ENCODE data around the gene SLC6A18.

Gene SLC6A18

DNA sequence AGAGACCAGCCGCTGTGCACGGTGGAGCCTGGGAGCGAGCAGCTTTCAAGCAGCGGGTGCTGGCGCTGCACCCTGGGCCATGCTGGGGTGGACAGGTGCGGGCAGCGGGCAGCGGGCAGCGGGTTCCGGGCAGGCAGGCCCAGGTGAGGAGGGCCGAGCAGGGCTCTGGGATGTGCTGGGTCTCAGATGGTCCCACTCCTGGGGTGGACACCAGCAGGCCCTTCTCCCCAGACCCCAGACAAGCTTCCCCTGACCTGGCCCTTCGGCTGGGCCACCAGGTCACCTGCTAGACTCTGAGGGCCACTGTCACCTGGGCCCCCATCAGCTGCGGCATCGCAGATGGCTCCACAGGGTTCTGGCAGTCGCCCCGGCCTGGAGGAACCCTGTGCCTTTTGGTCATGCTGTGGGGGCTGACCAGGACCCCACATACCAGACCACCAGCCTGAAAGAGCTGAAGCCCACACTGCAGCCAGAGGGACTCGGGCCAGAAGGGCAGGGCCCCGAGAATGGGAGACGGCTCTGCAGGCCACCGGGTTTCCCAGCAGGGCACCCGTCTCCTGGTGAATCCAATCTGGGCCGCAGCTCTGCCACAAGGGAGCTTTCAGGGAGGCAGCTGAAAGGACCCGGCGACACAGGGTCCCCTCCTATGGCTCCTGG is 21.7 kb upstream of the SLC6A18 start:
- DNase-seq (ENCODE audit: low read depth in 1 of 2, low spot score in 1 of 2) = no peak

DNA sequence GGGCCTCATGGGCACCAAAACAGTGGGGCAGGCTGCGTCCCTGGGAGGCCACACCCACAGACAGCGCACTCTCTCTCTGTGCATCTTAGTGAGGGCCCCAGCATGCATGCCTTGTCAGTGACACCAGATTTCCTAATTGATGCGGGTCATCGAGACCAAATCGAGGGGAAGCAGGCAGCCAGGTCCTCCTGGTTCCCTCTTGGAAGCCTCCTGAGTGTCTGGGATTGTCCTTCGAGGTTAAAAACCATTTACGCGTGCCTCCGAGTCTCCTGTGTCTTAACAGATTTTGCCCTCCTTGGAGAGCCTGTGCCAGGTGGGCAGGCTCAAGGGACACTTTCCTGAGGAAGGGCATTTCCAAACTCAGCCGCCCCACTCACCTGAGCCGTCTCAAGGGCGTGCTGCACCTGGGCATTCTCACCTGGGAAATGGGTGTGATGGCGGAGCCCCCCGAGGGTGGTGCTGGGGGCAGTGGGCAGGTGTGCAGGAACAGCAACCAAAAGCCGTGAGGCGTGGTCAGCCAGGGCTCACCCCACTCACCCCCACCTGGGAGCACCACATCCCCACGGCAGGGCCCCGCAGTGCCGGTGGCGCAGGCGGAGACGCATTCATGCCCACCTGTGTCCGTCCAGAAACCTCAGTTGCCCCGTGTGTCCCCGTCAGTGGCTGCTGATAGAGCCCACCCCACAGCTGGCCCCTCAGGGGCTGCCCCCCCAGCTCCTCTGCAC is 21.1 kb upstream of the SLC6A18 start:
- no peak for DNase-seq (ENCODE audit: low read depth in 1 of 2, low spot score in 1 of 2)

DNA sequence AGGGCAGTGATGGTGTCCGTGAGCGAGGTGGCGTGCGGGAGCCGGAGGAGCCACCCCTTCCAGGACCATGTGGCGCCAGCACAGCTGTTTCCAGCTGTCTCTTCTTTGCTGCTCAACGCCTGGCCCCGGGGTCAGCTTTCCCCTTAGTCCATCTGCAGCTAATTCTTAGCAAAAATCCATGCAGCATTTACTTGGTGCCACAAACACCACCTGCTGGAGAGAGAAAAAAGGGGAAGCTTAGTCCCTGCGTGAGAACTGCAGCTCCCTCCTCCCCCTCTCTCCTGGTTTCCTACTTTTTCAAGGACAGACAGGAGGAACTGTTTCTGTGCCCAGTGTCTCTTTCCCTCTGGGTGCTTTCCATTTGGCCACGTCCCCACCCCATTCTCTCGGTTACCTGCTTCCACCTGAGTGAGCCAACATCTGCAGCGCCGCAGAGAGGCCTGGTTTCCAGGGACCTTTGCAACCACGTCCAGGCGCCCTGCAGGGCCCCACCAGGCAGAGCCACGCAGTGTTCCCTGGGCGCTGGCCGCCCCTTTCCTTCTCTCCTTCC is 20.4 kb upstream of the SLC6A18 start:
- no peak for DNase-seq (ENCODE audit: low read depth in 1 of 2, low spot score in 1 of 2)

DNA sequence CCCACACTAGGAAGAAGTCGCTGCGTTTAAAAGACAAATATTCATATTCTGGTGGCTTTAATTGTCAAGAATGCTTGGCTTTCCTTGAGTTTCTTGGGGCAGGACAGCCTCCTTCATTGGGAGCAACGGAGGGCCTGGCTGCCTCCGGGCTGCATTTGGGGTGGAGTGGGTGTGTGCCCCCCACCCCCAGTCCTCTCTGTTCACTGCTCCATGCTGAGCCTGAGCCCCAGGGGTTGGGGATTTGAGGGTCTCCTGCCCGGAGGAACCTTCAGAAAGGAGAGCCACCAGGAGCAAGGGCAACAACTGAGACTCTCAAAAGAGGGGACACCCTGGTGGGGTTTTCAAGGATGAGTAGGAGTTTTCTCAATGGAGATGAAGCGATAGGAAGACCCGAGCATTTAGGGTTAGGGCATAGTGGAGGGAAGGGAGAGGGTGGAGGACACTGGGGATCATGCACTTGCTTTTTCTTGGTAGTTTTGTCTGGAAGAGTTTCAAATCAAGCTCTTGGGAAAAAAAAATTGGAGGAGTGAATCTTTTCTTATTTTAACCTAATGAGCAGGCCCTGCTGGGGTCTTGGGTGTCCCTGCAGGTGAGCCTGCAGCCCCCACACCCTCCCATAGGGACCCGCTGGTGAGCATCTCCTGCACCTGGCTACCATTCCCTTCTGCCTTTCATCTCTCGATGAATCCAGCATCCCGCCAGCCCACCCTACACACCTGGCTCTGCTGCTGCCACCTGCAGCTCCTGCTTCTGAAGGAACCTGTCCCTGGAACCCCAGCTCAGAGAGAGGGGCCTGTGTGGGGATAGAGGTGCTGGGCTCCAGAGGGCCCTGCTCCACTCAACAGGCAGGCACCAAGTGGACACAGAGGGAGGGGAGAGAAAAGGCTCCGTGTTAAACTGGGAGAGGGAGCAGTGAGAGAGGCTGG is 19.7 kb upstream of the SLC6A18 start:
- no peak for DNase-seq (ENCODE audit: low read depth in 1 of 2, low spot score in 1 of 2)

DNA sequence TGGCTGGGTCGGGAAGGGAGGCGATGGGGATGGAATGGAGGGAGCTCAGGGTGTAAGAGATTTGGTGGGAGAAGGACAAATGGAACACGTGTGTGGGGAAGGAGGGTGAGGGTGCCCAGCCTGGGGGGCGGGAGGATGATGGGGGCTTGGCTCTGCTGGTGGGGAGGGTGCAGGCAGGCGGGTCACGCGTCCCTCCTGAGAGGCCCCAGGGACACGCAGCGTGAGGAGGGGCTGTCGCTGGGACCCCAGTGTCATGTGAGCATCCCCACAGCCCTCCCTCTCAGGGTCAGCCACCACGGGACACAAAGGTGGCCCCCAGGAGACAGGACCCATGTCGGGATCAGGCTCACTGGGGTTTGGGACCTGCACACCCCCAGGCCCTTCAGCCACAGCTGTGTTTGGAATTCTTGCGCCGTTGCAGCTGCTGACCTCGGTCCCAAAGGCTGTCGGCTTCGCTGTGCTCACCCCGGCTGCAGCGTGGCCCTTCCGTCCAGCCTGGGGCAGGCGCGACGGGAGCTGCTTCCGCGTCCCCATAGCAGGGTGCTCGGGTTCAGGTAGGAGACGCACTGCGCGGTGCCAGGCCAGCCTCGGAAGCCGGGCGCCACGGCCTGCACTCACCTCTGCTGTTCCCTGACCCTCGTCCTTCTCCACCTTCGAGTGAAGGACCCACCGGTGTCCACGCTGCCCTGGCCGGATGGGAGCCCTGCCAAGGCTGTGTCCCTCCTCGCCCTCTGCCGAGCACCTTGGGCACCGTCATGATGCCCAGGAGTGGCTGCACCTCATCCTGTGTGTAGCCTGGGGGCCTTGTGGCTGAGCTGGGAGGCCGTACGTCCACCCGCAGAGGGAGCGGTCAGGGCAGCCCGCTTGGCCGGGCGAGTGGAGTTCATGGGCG is 18.4 kb upstream of the SLC6A18 start:
- DNase-seq (ENCODE audit: low read depth in 1 of 2, low spot score in 1 of 2) = no peak

DNA sequence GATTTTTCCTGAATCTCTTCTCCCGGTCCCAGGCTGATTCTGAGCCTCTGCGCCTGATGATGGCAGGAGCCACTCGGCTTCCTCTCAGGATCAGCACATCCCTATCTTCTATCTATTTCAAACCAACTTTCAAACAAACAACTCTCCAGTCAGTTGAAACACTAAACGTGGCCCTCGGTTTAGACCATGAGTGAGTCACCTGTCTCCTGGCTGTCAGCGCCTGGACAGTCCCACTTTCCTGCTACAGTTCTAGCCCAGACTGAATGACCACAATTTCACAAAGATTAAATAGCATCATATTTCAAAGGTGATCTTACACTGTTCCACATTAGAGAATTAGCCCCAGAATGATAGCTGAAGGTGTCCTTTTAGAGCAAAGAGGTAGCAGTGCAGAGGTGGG is 17.6 kb upstream of the SLC6A18 start:
- DNase-seq (ENCODE audit: low read depth in 1 of 2, low spot score in 1 of 2) = no peak

DNA sequence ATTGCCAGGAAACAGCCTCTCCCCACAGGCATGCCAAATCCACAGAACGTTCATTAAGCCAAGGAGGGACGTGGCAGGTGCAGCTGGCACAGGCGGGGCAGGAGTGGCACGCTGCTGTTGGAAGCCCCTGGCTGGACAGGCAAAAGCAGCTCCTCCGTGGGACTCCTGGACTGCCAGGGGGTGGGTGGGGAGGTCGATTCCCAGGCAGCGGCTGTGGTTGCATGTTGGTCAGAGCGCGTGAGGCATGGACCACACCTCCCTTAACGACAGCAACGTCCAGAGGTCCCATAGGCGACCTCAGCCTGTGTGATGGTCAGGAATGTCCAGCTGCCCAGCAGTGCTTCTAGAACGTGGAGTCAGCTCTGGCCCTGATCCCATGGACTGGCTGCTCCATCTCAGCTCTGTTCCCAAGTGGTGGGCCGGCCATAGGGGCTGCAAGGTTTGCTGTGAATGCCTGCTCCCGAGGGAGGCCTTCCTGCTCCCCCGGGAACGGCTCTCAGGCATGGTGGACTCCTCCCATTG is 16.9 kb upstream of the SLC6A18 start:
- no peak for DNase-seq (ENCODE audit: low read depth in 1 of 2, low spot score in 1 of 2)

DNA sequence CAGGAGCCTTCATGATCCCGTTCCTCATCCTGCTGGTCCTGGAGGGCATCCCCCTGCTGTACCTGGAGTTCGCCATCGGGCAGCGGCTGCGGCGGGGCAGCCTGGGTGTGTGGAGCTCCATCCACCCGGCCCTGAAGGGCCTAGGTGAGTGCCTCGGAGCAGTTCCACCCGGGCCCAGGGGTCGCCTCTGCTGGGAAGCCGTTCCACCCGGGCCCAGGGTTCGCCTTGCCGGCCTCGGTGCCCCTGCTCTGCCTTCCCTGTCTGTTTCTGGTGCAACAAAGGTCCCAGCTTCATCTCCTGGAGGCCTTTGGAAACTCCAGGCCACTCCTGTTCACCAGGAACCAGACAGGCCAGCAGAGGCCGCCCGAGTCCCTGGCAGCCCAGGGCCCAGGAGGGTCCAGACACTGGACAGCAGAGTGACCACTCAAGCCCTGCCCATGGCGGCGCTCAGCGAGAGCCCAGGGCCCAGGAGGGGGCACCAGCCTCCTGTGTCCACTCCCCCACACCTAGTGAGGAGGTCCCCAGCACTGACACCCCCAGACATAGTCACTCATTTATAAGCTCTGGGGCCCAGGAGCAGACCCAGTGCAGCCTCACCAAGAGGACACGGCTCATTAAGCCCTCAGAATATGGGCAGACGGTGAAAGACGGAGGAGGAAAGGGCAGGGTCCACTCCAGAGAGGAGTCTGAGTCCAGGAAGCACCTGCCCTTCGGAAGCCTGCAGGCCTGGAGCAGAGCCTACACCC is 16.3 kb upstream of the SLC6A18 start:
- no peak for DNase-seq (ENCODE audit: low read depth in 1 of 2, low spot score in 1 of 2)

DNA sequence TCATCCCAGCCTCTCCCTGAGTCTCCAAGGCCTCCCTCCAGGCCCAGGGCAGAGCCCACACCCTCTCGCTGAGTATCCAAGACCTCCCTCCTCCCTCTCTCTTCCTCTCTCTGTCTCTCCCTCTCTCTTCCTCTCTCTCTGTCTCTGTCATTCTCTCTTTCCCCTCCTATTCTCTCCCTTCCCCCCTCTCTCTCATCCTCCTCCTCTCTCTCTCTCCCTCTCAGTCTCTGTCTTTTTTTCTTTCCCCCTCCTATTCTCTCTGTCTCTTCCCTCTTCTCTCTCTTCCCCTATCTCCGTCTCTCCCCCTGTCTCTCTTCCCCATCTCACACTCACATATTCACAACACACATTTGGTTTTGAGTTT is 15.7 kb upstream of the SLC6A18 start:
- no peak for DNase-seq (ENCODE audit: low read depth in 1 of 2, low spot score in 1 of 2)

DNA sequence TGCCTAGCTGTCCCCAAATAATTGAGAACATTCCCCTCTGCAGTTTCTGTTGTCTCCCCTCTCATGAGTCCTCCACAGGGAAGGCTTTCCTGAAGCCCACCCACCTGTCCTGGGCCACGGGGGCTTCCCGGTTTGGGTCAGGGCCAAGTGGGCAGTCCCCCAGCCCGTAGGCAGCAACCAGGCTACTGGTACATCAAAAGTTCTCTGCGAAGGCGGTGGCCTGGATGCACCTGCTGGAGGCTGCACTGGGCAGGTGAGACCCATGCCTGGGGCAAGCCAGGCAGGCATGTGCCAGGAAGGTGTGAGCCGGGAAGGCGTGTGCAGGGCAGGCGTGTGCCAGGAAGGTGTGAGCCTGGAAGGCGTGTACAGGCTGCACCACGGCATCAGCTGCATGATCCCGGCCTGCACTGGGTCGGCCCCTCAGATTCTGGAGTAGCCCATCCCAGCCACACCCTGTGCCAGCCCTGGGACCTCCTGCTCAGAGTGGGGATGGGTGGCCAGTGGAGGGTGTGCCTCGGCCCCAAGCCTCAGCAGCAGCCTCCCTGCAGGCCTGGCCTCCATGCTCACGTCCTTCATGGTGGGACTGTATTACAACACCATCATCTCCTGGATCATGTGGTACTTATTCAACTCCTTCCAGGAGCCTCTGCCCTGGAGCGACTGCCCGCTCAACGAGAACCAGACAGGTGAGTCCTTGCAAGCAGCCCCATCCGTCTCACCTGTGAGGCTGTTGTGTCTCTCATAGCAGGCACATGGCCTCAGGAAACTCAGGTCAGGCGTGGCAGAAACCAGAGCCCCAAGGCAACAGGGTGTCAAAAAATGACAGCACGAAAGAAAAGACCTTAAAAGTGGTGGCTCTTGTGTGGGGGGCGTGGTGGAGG is 15.0 kb upstream of the SLC6A18 start:
- no peak for DNase-seq (ENCODE audit: low read depth in 1 of 2, low spot score in 1 of 2)

DNA sequence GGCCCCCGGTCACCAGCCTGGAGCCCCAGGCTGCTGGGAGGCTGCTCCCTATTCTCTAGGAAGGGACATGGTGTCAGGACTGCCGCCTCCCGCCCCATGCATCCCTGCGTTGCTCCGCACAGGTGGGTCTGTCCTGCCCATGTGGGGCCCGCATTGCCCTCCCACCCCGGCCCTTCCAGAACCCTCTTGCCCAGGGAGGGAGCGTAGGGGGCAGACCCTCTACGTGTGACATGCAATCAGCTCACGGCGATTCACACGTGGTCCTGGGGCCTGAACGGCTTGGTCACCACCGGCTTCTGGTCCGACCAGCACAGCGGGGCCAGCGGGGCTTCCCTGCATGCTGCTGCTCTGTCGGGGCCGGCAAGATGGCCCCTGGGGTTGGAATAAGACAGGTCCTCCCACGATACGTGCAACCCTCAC is 14.3 kb upstream of the SLC6A18 start:
- no peak for DNase-seq (ENCODE audit: low read depth in 1 of 2, low spot score in 1 of 2)

DNA sequence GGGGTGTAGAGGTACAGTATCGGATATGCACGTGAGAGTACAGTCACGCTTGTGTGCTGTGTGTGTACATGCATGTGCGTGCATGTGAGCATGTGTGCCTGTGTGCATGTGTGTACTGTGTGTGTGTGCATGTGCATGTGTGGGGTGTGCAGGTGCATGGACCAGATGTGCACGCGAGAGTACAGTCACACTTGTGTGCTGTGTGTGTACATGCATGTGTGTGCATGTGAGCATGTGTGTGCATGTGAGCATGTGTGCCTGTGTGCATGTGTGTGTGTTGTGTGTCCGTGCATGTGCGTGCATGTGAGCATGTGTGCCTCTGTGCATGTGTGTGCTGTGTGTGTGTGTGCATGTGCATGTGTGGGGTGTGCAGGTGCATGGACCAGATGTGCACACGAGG is 13.5 kb upstream of the SLC6A18 start:
- DNase-seq (ENCODE audit: low read depth in 1 of 2, low spot score in 1 of 2) = no peak

DNA sequence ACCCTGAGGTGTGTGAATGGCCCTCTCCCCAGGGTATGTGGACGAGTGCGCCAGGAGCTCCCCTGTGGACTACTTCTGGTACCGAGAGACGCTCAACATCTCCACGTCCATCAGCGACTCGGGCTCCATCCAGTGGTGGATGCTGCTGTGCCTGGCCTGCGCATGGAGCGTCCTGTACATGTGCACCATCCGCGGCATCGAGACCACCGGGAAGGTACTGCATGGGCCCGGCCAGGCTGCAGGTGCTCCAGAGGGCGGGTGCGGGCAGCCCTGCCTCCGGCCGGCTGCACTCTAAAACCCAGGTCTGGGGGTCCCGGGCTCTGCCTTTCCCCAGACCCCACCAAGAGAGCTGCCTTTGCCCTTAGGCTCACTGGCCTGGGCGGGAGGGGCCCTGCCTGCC is 12.9 kb upstream of the SLC6A18 start:
- no peak for DNase-seq (ENCODE audit: low read depth in 1 of 2, low spot score in 1 of 2)

DNA sequence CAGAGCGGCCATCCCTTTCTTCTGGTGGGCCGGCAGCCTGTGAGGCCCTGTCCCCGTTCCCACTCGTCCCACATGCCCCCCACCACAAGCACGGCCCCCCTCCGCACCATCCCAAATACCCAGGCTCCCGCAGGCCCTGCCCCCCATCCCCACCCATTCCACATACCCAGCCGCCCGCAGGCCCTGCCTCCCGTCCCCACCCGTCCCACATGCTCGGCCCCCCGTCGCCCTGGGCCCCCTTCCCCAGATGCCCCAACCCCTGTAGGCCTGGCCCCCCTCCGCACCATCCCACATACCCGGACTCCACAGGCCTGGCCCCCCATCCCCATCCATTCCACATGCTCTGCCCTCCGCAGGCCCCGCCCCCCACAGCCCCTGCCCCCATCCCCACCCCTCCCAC is 12.3 kb upstream of the SLC6A18 start:
- no peak for DNase-seq (ENCODE audit: low read depth in 1 of 2, low spot score in 1 of 2)

DNA sequence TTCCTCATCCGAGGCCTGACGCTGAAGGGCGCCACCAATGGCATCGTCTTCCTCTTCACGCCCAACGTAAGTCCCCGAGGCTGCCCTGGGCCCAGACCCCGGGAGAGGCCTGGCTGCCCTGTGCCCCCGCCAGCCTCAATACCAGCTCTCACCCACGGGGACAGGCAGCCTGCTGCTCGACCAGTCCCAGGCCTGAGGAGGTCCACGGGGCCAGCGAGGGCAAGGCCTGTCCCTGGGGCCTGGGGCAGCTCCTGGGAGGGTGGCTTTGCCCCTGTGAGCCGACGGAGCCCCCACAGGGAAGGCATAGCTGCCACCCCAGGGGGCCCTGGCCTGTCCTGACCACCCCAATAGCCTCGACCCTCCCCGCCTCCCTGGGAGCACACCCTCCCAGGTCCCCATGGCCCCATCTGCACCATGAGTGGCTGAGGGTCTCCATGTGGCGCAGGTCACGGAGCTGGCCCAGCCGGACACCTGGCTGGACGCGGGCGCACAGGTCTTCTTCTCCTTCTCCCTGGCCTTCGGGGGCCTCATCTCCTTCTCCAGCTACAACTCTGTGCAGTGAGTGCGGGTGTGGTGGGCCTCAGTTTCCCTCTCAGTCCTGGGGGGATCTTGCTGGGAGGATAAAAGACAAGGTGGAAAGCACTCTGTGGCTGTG is 11.5 kb upstream of the SLC6A18 start:
- DNase-seq (ENCODE audit: low read depth in 1 of 2, low spot score in 1 of 2) = no peak

DNA sequence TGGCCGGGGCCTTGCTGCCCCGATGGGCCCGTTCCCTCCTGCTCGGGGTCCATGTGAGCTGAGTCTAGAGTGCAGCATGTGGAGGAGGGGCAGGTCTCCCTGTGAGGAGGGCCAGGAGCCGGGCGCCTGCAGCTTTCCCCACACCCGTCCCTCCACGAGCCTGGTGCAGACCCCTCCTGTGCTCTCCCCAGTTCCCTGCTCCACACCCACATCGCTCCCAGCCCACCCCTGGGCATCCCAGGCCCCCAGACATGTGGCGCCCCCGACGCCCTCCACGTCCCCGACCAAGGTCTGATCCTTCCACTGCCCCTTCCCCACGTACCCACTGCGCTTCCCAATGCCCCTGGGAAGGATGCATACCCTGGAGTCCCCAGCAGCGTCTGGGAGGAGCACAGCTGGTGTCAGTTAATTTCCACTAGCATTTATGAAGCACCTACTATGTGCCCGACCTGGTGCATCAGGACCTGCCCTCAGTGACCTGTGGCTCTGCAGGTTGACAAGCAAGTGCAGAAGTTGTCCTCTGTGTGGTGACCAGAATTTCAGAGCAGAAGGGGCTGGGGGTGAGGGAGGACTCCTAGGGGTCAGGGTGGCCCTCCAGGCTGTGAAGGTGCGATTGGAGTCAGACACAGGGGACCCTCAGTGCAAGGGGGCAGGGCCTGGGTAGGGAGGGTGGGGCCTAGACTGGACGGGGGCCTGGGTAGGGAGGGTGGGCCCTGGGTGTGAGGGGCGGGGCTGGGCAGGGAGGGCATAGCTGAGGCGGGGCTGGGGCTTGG is 10.8 kb upstream of the SLC6A18 start:
- no peak for DNase-seq (ENCODE audit: low read depth in 1 of 2, low spot score in 1 of 2)

DNA sequence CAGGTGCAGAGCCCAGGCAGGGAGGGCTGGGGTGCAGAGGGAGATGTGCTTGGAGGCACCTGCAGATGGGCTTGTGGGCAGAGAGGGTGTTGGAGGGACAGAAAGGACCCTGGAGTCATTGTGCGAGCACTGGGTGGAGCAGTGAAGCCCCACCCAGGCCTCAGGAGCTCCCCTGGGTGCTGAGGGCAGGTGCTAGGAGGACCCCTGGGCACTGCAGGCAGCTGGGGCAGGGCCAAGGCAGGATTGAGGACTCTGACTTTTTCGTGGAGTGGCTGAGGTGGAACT is 10.3 kb upstream of the SLC6A18 start:
- no peak for DNase-seq (ENCODE audit: low read depth in 1 of 2, low spot score in 1 of 2)
